Stimulated activated CD4-positive, alpha-beta T cell treated with anti-CD3 and anti-CD28 coated beads, Interleukin-2, amount 100 ng/mL, for 4 hours (primary cell): ENCODE measurements around the gene GRIP1.

Source experiments
- DNase-seq: peaks from one replicate; pipeline ENCODE4 v3.0.0-alpha.2; 2020; ENCODE audit warnings: low read depth

Gene GRIP1

GRCh38 chr12:66692170-66692569 is 13.3 kb upstream of the GRIP1 start:
- no peak for DNase-seq

GRCh38 chr12:66688846-66689439 is 10.1 kb upstream of the GRIP1 start:
- DNase-seq, result peak; percentile 6

- no peak for DNase-seq
Observed at GRCh38 chr12:66684222-66684621, 5.3 kb upstream of the GRIP1 start.

GRCh38 chr12:66683822-66684221 is 4.9 kb upstream of the GRIP1 start:
- DNase-seq, result no peak

- DNase-seq, result no peak
Observed at GRCh38 chr12:66683073-66683472, 4.2 kb upstream of the GRIP1 start.

- DNase-seq, result no peak
Observed at GRCh38 chr12:66679461-66680084, 697 bp upstream of the GRIP1 start.

- DNase-seq, result no peak
Observed at GRCh38 chr12:66676241-66676640, 2.6 kb downstream of the GRIP1 start.

GRCh38 chr12:66674495-66675122 is 4.3 kb downstream of the GRIP1 start:
- no peak for DNase-seq

GRCh38 chr12:66669541-66669940 is 9.3 kb downstream of the GRIP1 start:
- no peak for DNase-seq

GRCh38 chr12:66668311-66668710 is 10.6 kb downstream of the GRIP1 start:
- no peak for DNase-seq

GRCh38 chr12:66667906-66668305 is 11.0 kb downstream of the GRIP1 start:
- DNase-seq, result no peak

- DNase-seq, result no peak
Observed at GRCh38 chr12:66666481-66666880, 12.4 kb downstream of the GRIP1 start.

- no peak for DNase-seq
Observed at GRCh38 chr12:66665435-66665985, 13.4 kb downstream of the GRIP1 start.

GRCh38 chr12:66664076-66664475 is 14.8 kb downstream of the GRIP1 start:
- DNase-seq, result no peak

- no peak for DNase-seq
Observed at GRCh38 chr12:66663611-66664010, 15.3 kb downstream of the GRIP1 start.

GRCh38 chr12:66662729-66663128 is 16.1 kb downstream of the GRIP1 start:
- no peak for DNase-seq

GRCh38 chr12:66662179-66662578 is 16.7 kb downstream of the GRIP1 start:
- DNase-seq, result no peak

GRCh38 chr12:66661357-66661756 is 17.5 kb downstream of the GRIP1 start:
- DNase-seq, result no peak

GRCh38 chr12:66653796-66654195 is 25.1 kb downstream of the GRIP1 start:
- DNase-seq, result no peak

GRCh38 chr12:66648033-66648735 is 30.7 kb downstream of the GRIP1 start:
- no peak for DNase-seq

GRCh38 chr12:66647034-66647691 is 31.7 kb downstream of the GRIP1 start:
- DNase-seq, result no peak

GRCh38 chr12:66644151-66644550 is 34.7 kb downstream of the GRIP1 start:
- DNase-seq, result no peak
